ENCODE measurements around the gene EIF2S3. TPM values are rescaled to one million over a fixed set of nuclear protein-coding genes. Genes with fewer than 3 reads are reported as not detected.

The EIF2S3 gene
- total RNA-seq, 6 experiments from 2014 or later = 55.1 to 81.1 (median 59.7) TPM

GRCh38 chrX:24125028-24125612 lies 70.4 kb downstream of the EIF2S3 start:
- Histone ChIP-seq H3K4me3 (no peak overlapping the region), H3K27me3 (no peaks in the 10 kb centered on the region), H3K4me1 (no peaks in the 10 kb centered on the region), H3K9me3 (no peaks in the 10 kb centered on the region), H3K36me3 (no peaks in the 10 kb centered on the region), H3K27ac (no peak overlapping the region)
- WGBS (ENCODE audit: insufficient coverage, low coverage, low lambda C conversion rate, missing lambda C conversion rate) = 53% methylated on average over 7 of the region's 8 CpGs
- ATAC-seq (no peak), DNase-seq (no peak)
- TF ChIP-seq POLR2A (IDR thresholded peaks at IDR 0.05) = no peak
- no peak for TF ChIP-seq CTCF (IDR thresholded peaks at IDR 0.05)
- intact Hi-C loops (cut with DNase I) = no loop called here

Other genes with a start within 250 kb of the EIF2S3 start
- gene APOO, start 147.0 kb upstream of the EIF2S3 start, total RNA-seq = 10 to 100 TPM in 5 of 6 experiments, 1 to 10 TPM in 1; 9.8 to 17.3 (median 12.2) TPM
- gene CXorf58, start 146.9 kb upstream of the EIF2S3 start, total RNA-seq = not detected
- 1 to 10 TPM; 4.7 to 6.7 (median 6.0) TPM for gene KLHL15, start 27.8 kb upstream of the EIF2S3 start, total RNA-seq
- gene ZFX, start 94.8 kb downstream of the EIF2S3 start, total RNA-seq = 10 to 100 TPM; 16.4 to 31.7 (median 23.5) TPM

Data from right lobe of liver (tissue), 6 donors.